Uterus (tissue), 2 donors: ENCODE results near the gene CACNA2D2.

Experiments
- POLR2A ChIP-seq, 2 donors: fragments of 450-650 bp; IDR thresholded peaks; one replicate each; pipeline ENCODE4 v1.6.1; 2016; ENCODE audit warnings: antibody characterized with exemption in 2 of 2, mild to moderate bottlenecking in 1 of 2, moderate library complexity in 1 of 2
- TF ChIP-seq, protein P1 (sequence below), 4 experiments: fragments of 200-600 bp in 2 of 4; fragments of 450-650 bp in 2 of 4; sonication (generic) in 2 of 4; IDR thresholded peaks; one replicate each; pipeline ENCODE4 v1.5.1; 2016 to 2019; ENCODE audit warnings: antibody characterized with exemption in 4 of 4, mild to moderate bottlenecking in 2 of 4, moderate library complexity in 1 of 4

DNA sequence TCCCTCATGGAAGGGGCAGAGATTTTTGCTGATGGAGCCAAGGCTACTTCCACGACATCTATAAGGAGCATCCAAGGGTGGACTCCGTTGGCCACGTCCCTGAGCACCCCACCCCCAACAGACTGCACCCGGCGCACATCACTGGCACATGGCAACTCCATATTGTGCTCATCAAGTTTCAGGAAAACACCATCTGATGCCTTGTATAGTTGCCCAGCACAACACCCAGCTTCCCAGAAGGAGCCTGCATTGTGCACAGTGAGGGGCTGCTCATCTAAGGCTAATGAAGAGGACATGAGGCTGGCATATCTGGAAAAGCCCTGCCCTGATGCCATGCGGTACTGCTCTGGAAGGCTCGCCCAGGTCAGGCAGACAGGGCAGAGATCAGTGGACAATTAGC lies 15.0 kb upstream of the CACNA2D2 start:
- TF ChIP-seq, protein P1, sequence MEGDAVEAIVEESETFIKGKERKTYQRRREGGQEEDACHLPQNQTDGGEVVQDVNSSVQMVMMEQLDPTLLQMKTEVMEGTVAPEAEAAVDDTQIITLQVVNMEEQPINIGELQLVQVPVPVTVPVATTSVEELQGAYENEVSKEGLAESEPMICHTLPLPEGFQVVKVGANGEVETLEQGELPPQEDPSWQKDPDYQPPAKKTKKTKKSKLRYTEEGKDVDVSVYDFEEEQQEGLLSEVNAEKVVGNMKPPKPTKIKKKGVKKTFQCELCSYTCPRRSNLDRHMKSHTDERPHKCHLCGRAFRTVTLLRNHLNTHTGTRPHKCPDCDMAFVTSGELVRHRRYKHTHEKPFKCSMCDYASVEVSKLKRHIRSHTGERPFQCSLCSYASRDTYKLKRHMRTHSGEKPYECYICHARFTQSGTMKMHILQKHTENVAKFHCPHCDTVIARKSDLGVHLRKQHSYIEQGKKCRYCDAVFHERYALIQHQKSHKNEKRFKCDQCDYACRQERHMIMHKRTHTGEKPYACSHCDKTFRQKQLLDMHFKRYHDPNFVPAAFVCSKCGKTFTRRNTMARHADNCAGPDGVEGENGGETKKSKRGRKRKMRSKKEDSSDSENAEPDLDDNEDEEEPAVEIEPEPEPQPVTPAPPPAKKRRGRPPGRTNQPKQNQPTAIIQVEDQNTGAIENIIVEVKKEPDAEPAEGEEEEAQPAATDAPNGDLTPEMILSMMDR (IDR thresholded peaks at IDR 0.05): no peak
- TF ChIP-seq POLR2A (IDR thresholded peaks at IDR 0.05): no peak
